PC-3 (cell line): Measurements from ENCODE around the gene TRAK1.

Experiments
- EZH2 ChIP-seq: fragments of 300-600 bp; sonication (generic); IDR thresholded peaks from one replicate; pipeline ENCODE4 v1.6.1; 2017; ENCODE audit warnings: antibody characterized with exemption, mild to moderate bottlenecking, low read length; ENCODE audit not compliant: unreplicated experiment
- EZH2phosphoT487 ChIP-seq: fragments of 300-600 bp; sonication (generic); IDR thresholded peaks from 2 replicates; pipeline ENCODE4 v1.6.1; 2018; ENCODE audit warnings: mild to moderate bottlenecking, antibody characterized with exemption, low read length, borderline replicate concordance
- TF ChIP-seq, protein P1 (sequence below): fragments of 300-600 bp; sonication (generic); conservative IDR thresholded peaks from 2 replicates; pipeline ENCODE4 v1.5.1; 2017; ENCODE audit warnings: antibody characterized with exemption, low read depth, mild to moderate bottlenecking, low read length

DNA sequence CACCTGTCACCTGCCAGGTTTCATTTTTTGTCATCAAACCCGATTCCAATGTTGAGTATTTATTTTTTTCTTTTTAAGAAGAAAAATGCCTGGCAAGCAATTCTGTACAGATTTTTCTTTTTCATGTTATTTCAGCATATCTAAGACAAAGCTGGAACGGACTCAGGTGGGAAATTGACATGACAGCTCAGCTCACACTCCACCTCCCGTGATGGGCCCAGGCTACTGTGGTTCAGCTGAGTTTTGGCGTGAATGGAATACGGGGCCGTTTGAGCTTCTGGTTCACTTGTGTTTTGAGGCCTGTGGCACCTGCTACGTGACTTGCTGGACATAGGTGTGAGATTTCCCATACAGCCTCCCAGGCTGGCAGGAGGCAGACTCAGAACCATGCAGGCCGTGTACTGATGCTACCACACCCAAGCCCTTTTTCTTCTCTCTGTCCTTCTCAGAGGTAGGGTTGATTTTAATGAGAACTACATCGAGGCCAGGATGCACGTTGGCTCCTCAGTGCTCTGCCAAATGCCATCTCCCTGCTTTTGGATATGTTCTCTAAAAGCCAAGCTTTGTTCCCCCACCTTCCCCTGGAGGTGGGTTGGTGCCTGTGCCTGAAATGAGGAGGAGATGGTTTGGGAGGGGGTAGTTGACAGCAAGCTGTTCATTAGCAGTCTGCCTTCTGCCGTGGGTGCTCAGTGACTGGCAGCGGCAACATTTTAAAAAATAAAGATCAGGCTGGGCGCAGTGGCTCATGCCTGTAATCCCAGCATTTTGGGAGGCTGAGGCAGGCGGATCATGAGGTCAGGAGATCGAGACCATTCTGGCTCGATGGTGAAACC is 48.7 kb downstream of the TRAK1 start:
- TF ChIP-seq, protein P1, sequence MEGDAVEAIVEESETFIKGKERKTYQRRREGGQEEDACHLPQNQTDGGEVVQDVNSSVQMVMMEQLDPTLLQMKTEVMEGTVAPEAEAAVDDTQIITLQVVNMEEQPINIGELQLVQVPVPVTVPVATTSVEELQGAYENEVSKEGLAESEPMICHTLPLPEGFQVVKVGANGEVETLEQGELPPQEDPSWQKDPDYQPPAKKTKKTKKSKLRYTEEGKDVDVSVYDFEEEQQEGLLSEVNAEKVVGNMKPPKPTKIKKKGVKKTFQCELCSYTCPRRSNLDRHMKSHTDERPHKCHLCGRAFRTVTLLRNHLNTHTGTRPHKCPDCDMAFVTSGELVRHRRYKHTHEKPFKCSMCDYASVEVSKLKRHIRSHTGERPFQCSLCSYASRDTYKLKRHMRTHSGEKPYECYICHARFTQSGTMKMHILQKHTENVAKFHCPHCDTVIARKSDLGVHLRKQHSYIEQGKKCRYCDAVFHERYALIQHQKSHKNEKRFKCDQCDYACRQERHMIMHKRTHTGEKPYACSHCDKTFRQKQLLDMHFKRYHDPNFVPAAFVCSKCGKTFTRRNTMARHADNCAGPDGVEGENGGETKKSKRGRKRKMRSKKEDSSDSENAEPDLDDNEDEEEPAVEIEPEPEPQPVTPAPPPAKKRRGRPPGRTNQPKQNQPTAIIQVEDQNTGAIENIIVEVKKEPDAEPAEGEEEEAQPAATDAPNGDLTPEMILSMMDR = no peak
- no peak for TF ChIP-seq EZH2
- TF ChIP-seq EZH2phosphoT487 = no peak
